ENCODE data around the gene OR5AU1.

OR5AU1 gene

DNA sequence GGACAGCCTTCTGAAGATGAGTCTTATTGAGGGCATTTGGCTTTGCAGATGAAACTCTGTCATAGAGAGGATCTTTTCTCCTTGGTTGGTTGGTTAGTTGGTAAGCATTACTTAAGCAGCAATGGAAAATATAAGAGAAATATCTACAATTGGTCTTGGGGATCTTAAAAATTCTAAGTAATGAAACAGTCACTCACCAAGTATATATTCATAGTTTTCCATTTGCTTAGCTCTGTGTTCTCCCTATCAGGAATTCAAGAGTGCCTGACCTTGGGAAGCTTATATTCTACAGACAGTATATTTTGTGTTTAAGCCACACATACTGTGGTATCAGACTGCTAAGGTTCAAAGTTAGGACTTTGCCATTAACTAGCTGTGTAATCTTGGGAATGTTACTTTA, at the start of gene OR5AU1:
TSS of gene OR5AU1 (minus strand) at position 101 of the 400 bp plus-strand sequence. CDS start 191 bp downstream, outside the sequence.
- DNase-seq: no peak

DNA sequence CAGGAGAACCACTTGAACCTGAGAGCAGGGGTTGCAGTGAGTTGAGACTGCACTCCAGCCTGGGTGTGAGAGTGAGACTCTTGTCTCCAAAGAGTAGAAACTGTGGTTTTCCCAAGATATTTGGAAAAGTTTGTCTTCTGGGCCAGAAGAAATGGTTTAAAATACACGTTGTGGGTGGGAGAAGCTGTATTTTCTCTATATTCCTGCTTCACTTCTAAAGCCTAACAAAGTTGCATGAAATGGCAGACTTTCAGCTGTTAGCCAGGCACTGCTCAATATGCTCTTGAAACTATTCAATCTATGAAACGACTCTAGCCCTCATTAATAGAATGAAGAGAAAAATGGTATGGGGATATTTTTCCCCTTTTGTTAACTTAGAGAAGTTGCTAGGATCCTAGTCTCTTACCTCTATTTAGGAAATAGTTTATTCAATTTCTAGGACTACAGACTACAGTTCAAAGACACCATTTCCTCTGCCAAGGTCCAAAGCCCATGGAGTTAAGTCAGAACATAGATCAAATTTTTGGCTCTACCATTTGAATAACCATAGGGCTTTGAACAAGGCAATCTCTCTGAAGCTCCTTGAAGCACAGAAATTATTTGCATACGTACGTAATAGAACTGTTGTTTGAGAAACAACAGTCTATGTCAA, 49.3 kb upstream of the OR5AU1 start:
- DNase-seq: no peak

DNA sequence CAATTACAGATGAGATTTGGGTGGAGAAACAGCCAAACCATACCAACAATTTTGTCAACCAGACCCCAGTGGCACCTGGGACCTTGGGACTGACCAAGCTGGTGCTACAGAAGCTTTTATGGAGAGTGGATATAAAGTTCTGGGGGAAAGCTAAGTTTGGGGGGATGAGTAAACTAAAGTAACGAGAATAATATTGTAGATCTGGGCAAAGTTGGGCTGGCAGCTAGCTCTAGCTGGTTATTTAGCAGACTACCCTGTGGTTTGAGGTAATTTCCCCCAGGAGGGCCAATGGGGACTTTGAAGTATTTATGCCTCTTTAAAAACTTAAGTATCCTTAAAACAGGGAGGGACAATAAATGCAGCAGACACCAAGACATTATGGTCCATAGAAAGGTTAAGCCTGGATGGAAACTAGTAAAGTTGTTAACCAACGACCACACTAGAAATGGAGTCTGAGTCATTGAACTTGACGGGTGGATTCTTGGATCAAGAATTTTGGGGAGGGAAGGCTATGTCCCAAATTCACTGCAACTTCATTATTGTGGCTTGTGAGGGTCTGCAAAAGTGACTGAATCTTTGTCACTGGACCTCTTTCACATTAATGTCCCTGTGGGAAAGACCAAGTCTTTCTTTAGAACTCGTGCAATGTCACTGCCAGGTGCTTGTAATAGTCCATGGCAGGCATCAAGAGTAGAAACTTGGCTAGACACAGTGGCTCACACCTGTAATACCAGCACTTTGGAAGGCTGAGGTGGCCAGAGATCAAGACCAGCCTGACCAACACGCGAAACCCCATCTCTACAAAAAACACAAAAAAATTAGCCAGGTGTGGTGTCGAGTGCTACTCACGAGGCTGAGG, 48.5 kb upstream of the OR5AU1 start:
- no peak for DNase-seq

DNA sequence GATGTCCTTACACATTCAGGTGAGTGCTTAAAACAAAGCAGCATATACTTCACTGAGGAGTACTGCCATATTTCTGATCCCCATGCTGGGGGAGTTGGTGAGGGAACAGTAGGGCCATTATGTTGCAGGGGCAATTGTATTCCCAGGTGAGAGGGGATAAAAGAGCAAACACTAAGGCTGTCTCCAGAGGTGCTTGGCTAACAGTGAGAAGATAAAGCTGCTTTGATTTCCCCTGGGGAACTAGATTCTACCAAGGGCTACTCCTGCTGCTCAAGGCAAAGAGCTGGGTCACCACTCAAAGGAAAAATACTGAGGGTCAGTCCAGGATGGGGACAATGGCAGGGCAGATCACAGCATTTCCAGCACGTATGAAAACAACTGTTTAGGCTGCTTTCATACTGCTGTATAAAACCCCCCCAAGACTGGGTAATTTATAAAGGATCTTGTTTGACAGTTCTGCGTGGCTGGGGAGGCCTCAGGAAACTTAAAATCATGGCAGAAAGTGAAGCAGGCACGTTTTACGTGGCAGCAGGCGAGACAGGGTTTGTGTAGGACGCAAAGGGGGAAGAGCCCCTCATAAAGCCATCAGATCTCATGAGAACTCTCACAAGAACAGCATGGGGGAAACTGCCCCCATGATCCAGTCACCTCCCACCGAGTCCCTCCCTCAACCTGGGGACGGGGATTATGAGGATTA, 47.8 kb upstream of the OR5AU1 start:
- no peak for DNase-seq

DNA sequence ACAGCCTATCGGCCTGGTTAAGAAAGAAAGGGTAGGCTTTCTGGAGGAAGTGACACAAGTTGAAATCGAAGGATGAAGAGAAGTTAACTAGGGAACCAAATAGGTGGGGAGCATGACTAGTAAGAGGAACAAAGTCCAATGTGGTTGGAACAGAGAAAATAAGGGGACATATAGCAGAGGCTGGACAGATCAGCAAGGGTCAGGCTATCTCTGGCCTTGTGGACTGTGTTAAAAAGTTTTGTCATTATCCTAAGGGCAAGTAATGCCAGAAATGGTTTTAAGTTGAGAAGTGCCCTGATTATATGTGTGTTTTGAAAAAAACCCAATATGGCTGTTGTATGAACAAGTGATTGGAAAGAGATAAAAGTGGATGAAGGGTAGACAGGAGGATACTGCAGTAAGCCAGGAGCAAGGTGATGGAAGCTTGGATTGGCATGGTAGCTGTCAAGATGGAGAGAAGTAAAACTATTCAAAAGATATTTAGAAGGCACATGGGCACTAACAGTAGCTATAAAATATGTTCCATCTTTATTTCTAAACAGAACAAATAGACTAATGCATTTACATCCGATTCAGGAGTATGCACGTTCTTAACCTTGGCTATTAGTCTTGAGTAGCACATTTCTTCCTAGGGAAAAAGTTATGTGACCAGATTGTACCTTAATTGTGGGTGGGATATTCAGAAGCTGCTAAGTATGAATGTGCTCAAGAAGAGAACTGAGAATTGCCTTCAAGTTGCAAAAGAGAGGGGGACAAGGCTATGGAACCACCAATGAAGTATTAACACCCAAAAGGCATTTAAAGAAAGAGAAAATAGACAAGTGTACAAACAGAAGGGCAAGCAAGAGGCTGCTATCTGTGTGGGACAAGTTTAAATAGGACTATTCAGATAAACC, 46.8 kb upstream of the OR5AU1 start:
- no peak for DNase-seq

DNA sequence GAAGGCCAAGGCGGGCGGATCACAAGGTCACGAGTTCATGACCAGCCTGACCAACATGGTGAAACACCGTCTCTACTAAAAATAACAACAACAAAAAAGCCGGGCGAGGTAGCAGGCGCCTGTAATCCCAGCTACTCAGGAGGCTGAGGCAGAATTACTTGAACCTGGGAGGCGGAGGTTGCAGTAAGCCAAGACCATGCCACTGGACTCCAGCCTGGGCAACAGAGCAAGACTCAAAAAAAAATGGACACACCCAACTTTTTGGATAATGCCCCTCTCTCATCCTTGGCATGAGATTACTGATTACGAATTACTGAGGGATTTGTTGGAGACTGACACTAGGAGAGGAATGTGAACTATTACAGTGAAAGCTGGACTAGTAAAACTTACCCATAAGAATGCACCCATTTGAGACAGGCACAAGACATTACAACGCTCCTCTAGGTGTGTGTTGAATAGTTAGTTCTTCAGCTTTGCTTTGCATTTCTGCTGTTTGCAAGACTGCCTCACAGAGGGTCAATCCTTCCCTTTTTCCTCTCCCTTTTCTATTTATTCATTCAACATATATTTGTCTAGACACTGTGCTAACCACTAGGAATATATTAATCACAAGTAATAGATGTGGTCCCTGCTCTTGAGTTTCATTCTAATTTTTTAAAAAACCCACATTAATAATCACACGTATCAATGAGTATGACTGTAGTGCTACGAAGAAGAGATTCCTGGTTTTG, 46.0 kb upstream of the OR5AU1 start:
- no peak for DNase-seq

DNA sequence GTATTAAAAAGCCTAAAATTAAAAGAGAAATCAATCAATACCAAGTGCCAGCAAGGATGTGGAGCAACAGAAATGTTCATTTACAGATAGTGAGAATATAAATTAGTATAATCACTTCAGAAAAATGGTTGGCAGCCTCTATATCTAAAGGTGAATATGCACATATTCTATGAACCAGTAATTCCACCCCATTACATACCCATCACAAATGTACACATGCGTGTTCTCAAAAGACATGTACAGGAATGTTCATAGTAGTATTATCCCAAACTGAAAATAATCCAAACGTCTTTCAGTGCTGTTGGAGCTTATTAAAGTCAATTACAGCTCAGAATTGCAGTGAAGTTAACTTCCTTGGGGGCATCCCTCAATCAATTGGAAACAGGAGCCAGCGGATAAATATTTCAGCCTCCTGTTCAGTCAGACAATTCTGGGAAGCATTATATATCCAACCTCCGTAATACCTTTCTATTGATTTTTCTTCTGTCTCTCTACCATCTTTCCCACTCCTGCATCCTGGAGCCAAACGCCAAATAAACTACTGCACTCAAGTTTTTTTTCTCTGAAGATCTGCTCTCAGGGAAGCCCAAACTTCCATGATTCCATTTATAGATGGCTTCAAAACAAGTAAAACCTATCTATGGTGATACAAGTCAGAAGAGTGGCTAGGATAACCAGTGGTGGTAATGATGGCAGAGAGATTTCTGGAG, 45.0 kb upstream of the OR5AU1 start:
- DNase-seq: no peak

DNA sequence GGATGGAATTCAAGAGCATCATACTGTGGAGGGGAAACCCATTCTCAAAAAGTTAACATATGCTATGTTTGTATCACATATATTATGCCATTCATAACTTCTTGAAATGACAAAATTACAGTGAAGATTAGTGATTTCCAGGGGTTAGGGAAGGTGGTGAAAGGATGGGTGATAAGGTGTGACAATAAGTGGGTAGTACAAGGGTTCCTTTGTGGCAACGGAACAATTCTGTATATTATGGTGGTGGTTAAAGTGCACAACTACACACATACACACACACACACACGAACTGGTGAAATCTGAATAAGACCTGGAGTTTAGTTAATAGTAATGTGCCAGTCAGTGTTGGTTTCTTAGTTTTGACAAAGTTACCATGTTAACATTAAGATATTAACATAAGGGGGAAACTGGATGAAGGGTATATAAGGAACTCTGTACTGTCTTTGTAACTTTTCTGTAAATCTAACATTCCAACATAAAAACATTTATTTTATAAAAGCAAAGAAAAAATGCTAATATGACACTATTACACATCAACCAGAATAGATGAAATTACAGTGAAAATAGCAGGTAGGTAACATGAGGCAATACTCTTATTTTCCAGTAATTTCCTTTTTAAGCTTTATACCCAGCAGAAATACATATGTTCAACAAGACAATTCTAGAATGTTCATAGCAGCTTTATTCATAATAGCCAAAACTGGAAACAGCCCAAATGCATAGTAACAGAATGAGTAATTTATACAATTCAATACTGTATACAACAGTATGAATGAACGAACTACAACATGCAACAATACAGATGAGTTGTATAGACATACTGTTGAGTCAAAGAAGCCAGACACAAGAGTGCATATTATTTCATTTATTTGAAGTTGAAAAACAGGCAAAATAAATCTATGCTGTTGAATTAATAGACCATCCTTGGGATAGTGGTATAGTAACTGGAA, 44.0 kb upstream of the OR5AU1 start:
- no peak for DNase-seq

DNA sequence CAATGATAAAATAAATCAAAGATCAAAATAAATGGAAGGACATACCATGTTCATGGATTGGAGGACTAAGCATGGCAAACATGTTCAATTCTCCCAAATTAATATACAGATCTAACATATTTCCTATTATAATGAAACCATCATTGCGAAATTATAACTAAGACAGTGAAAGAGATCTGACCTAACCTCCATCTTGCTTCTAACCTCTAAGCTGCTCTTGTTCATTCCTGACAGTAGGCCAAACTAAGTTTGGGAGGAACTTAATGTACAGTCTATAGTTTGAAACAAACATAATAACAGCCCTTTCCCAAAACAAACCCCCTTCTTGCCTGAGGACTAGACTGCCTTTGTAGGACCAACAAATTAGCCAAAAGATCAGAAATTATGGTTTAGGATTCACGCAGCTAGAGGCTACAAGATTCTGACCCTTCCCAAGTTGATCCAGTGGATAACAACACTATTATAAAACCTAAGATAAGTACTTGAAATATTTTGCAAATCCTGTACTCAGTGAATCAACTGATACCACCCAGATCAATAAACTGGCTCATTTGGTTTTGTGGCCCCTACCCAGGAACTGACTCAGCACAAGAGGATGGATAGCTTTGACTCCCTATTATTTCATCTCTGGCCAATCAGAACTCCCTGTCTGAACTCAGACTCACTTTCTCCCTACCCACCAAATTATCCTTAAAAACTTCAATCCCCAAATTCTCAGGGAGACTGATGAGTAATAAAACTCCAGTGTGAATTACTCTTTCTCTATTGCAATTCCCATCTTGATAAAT, 41.7 kb upstream of the OR5AU1 start:
- no peak for DNase-seq

DNA sequence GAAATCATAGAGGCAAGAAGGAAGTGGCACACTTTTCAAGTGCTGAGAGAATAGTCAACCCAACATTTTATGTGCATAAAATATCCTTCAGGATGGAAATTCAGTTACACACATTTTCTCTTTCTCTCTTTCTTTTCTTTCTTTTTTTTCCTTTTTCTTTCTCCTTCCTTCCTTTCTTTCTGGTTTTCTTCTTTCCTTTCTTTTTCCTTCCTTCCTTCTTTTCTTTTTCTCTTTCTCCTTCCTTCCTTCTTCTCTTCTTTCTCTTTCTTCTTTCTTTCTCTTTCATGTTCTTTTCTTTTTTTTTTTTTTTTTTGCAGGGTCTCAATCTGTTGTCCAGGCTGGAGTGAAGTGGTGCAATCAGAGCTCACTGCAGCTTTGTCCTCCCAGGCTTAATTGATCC, 38.7 kb upstream of the OR5AU1 start:
- no peak for DNase-seq

DNA sequence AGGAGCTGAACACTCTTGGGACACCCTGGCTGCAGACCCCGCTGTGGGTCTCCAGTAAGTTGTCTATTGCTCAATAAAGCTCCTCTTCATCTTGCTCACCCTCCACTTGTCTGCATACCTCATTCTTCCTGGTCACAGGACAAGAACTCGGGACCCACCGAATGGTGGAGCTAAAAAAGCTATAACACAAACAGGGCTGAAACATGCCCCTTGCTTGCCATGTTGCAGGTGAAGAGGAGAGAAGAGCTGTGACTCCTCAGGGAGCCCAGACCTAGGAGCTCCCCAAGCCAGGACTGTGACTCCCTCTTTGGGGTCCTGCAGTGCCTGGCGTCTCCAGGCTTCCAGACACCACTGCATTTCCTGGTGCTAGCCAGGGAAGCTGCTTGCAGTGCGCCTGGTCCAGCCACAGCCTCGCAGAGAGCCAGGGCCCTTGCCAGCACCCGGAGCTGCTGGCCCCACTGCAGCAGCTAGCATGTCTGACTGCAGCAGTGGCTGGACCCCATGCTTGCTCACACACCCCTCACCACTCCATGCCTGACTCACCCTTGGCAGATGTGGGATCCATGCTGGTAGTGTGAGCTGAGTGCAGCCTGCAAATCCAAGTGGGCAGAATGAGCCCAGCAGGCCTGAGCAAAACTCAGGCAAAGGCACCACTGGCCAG, 37.1 kb upstream of the OR5AU1 start:
- no peak for DNase-seq

DNA sequence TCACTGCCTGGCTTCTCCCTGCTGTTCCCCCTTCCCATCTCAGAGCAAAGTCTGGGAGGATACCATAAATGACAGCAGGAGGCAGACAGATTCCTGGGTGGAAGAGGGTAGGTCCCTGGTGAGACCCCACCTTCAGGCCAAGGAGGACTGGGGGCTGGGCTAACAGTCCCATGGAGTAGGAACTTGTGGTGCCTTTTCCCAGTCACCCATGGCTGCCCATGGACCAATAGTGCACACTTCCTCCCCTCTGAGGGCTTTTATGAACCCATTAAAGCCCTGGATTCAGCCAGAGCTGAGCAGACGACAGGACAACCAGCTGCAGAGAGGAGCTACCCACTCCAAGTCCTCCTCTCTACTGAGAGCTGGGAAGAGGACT, 36.6 kb upstream of the OR5AU1 start:
- DNase-seq: no peak

DNA sequence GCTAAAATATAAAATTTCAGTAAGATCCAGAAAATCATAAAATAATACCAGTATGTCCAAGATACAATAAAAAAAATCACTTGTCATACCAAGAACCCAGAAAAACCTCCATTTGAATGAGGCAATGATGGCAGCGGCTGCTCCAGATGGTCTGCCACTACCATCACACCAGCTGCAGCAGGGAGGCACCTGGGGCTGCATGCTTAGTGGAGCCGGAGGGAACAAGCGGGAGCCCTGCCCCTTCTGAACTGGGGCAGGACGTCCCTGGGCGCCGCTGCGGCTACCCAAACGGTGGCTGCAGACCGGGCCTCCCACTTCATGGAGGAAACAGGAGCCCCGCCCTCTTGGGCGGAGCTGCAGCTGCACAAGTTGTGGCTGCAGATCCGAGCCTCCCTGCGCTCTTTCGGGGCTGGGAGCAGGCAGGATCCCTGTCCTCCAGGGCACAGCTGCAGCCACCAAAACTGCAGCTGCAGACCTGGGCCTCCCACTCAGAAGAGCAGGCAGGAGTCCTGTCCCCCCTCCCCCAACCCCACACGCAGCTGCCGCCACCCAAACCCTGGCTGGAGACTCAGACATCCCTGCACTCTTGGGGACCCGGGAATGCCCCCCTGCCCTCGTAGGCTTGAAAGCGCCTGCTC, 36.1 kb upstream of the OR5AU1 start:
- DNase-seq: peak; percentile 67

DNA sequence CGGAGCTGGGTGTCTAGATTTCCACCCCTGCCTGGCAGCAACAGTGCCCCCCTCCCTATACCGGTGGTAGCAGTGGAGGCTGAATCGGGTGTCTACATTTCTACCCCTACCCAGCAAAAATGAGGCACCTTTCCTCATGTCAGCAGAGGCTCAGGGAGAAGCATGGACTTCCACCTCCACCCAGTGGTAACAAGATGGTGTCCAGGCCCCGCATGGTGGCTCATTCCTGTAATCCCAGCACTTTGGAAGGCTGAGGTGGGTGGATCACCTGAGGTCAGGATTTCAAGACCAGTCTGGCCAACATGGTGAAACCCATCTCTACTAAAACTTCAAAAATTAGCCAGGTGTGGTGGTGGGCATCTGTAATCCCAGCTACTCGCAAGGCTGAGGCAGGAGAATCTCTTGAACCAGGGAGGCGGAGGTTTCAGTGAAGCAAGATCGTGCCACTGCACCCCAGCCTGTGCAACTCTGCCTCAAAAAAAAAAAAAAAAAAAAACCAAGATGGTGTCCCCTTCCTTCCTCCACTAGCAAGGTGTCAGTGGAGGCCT, 35.5 kb upstream of the OR5AU1 start:
- no peak for DNase-seq

DNA sequence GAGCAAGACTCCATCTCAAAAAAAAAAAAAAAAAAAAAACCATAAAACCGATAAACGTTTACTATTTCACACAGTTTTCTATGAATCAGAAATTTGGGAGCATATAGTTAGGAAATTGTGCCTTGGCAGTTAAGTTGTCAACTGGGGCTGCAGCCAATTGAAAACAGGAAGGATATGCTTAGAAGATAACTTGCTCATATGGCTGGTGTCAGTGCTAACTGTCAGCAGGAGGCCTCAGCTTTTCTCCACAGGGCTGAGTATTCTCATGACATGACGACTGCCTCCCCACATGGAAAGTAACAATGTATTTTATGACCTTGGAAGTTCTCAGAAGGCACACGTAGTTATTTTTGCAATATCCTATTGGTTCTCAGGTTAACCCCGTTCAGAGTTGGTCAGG, 29.6 kb upstream of the OR5AU1 start:
- no peak for DNase-seq

DNA sequence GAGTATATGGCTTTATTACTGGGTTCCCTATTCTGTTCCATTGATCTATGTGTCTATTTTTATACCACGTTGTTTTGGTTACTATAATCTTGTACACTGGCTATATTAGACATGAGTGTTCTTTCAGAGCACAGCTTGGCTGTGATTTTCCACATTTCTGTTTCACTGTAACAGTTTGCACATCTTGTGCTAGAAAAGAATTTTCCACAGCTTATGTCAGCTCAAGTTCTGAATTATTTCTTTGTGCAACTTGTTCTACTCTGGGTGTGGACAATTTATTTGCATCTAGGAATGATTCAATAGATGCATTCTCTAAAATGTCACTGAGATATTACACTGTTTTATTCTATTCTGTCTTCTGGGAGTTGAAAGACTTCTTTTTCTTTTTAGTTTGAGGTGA, 28.4 kb upstream of the OR5AU1 start:
- no peak for DNase-seq

DNA sequence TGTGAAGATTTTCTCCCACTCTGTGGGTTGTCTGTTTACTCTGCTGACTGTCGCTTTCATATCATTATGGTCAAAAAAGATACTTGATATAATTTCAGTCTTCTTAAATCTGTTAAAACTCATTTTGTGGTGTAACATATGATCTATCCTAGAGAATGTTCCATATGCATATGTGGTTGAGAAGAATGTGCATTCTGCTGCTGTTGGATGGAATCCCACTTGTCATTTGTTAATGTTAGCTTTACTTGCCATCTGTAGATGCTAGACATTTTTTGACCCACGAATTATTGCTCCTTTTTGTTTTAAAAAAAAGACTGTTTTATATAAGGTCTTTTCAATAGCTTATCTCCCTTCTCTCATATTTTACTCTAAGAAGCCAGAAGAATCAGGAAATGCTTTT, 26.3 kb upstream of the OR5AU1 start:
- DNase-seq: no peak

DNA sequence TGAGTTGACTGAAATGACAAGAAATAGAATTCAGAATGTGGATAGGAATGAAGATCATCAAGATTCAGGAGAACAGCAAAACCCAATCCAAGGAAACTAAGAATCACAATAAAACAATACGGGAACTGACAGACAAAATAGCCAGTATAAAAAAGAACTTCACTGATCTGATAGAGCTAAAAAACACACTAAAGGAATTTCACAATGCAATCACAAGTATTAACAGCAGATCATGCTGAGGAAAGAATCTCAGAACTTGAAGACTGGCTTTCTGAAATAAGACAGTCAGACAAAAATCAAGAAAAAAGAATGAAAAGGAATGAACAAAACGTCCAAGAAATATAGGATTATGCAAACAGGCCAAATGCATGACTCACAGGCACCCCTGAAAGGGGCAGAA, 15.3 kb upstream of the OR5AU1 start:
- no peak for DNase-seq

All from NCI-H187 treated with DMSO at 0.1 percent for 48 hours (cell line).